Measurements from ENCODE around the gene KLHL26.
"Not testable (repeated sequence)": the region's sequence is repeated elsewhere in the genome, so short reads cannot be mapped to it uniquely, and the experiment has no call there.

KLHL26 gene

GRCh38 chr19:18600692-18601397 is 36.0 kb upstream of the KLHL26 start:
- DNase-seq (ENCODE audit: low read depth in 2 of 2): not testable (repeated sequence)

- DNase-seq (ENCODE audit: low read depth in 2 of 2): no peak
Observed at GRCh38 chr19:18601875-18602274, 35.0 kb upstream of the KLHL26 start.

DNA sequence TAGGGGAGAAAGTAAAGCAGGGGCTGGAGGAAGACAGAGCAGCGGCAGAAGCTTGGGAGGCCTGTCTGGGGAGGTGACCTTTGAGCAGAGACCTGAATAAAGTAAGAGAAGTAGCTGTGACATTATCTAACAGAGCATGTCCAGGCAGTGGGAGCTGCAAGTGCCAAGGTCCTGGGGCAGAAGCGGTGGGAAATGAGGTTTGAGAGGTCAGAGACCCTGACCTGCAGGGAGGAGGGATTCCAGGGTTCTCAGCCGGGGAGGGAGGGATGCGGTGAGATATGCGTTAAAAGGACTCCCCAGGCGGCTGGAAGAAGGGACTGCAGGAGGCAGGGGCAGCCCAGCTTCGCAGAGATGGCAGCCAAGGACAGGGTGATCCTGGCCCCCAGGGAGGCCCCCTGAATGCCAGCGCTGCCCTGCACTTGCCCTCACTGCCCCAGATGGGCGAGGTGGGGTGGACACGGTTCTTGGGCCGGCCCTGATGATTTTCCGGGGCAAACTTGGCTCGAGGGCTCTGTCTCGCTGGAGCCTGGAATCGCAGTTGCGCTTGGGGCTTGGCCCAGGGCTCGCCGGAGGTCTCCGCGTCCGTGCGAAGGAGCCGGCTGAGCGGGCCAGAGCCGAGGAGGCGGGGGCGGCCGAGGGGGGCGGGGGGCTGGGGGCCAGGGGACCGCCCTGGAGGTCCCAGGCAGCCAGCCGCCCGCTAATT is 33.4 kb upstream of the KLHL26 start:
- DNase-seq (ENCODE audit: low read depth in 2 of 2): no peak

DNA sequence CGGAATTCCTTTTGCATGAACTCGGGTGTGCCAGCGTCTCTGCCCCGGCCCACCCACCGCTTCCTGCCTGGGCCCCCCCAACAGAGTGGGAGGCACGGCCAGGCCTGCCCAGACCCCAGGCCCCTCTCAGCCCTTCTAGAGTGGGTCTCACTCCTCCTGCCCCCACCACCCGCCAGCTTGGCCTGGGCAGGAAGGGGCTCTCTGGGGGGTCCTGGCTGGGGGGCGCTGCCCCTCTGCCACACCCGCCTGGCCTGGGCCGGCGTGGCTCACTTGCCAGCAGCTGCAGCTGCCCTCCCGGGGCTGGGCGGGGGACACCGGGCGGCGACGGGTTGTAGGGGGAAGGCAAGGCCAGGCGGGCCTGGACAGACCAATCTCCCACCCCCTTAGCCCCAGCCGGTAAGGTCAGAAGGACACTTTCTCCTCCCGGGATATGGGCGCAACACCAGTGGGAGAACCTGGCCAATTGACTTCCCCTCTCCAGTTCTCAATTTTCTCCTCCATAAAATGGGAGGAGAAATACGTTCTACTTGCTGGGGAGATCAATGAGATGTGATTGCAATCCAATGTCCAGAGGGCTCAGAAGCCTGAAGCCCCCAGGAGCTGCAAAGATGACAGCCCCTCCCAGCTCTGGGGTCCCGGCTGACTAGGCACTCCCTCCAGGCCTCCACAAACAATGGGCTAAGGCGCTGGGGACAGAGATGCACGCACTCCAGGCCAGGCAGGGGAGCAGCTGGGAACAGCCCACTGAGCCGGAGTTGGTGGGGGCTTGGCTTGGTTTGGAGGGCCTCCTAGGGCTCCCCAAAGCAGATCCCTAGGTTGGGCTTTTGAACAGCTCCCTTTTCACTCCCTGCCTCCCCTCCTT is 32.6 kb upstream of the KLHL26 start:
- DNase-seq (ENCODE audit: low read depth in 2 of 2): no peak

GRCh38 chr19:18604820-18605159 is 32.0 kb upstream of the KLHL26 start:
- DNase-seq (ENCODE audit: low read depth in 2 of 2): no peak

- no peak for DNase-seq (ENCODE audit: low read depth in 2 of 2)
Observed at GRCh38 chr19:18605196-18605545, 31.7 kb upstream of the KLHL26 start.

GRCh38 chr19:18605546-18606280 is 31.1 kb upstream of the KLHL26 start:
- no peak for DNase-seq (ENCODE audit: low read depth in 2 of 2)

GRCh38 chr19:18606281-18607225 is 30.3 kb upstream of the KLHL26 start, which contains the start of gene CRLF1:
CRLF1 (minus strand) TSS chr19:18606799; CDS start chr19:18606656, 143 bp downstream.
- no peak for DNase-seq (ENCODE audit: low read depth in 2 of 2)

- DNase-seq (ENCODE audit: low read depth in 2 of 2): no peak
Observed at GRCh38 chr19:18607226-18608101, 29.4 kb upstream of the KLHL26 start.

DNA sequence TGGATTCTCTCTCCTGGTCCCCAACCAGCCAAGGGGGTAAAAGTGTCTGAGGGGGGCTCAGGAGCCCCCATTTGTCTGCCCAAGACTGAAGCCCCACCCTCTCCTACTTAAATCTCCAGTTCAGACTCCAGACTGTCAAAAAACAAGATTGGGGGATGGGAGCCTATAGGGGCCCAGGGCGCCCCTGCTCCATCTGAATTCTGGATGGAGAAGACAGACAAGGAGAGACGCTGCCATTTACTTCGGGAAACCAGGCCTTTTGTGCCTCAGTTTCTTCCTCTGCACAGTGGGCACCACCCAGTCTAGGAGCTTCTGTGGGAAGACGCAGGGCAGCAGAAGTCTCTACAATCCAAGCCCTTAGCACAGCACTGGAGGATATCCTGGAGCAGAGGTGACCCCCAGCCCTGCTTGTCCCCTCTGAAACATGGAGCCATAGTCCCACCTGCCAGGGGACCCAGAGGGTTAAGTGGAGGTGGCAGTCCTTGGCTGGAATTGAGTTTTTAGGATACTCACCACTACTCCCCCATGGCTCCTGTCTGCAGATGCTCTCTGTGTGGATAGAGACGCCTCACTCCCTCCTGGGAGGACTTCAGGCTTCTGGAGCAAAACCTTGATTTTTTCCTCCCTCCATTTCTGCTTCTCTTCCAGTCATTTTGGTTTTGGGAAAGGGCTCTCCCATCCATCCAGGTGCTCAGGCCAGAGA is 28.6 kb upstream of the KLHL26 start:
- no peak for DNase-seq (ENCODE audit: low read depth in 2 of 2)

- no peak for DNase-seq (ENCODE audit: low read depth in 2 of 2)
Observed at GRCh38 chr19:18608805-18609716, 27.8 kb upstream of the KLHL26 start.

GRCh38 chr19:18609717-18610051 is 27.1 kb upstream of the KLHL26 start:
- no peak for DNase-seq (ENCODE audit: low read depth in 2 of 2)

GRCh38 chr19:18610245-18610555 is 26.6 kb upstream of the KLHL26 start:
- no peak for DNase-seq (ENCODE audit: low read depth in 2 of 2)

DNA sequence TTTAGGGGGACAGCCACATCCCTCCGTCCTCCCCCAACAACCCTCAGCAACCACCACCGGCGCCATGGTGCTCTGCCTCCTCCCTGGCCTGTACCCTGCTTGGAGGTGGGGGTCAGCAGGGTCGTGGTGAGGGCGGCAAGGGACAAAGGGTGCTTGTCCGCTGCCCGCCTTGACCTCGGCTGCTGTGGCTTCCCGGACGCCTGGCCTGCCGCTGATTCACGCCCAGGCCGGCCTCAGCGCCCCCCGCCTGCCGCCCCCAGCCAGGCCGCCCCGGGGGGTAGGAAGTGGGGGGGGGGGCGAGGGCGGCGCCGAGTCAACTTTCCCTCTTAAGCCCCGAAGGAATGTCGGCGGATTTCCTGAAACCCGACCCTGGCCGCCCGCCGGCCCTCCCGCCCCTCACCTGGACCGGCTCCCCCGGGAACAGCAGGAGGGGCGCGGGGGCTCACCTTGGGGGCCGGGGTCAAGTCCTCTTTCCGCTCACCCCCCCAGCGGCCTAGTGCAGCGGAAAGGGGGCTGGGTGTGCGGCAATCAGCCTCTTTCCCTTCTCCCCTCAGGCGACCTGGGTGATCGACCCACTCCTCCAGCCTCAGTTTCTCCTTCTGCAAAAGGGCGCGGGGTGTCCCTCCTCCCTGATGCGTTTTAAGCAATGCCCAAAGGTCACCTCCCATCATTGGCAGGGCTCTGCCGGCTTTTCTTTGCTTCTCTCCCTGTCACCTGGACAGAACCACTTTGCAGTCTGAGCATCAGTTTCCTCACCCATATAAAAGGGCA is 26.1 kb upstream of the KLHL26 start:
- no peak for DNase-seq (ENCODE audit: low read depth in 2 of 2)

- DNase-seq (ENCODE audit: low read depth in 2 of 2): peak in 1 of 2 donors; percentile 14
Observed at GRCh38 chr19:18611327-18612050, 25.3 kb upstream of the KLHL26 start.

DNA sequence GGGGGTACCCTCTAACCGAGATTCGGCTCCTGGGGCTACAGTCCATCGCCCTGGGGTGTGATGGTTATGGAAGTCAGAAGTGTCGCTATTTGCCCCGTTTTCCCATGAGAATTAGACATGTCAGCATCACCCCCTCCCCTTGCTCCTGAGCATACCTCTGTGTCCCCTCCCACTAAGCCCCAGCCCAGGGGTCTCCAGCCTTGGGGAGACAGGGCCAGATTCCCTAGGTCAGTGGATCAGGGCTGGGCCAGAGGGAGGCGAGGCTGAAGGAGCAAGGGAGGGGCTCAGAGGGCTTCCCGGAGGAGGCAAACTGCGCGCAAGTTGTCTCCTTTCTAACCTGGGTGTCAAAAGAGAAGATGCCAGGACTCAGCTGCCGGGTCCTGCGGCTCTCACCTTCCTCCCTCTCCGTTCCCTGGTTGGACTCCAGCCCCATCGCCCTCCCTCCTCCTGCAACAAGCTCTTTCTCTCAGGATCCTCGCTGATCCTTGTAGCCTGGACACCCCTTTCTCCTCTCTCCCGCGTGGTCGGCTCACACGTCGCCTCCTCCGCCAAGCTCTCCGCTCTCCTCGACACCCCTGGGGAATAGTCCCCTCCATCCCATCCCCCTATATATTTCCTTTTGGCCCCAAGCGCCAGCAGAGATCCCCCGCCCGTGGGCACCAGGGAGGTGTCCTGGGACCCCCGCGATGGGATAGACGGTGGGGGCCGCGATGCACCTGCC is 24.6 kb upstream of the KLHL26 start:
- DNase-seq (ENCODE audit: low read depth in 2 of 2): no peak

Measured in stimulated activated CD8-positive, alpha-beta memory T cell treated with anti-CD3 and anti-CD28 coated beads, Interleukin-15, amount 100 ng/mL, for 4 hours (primary cell).